ENCODE data around the gene GPSM1.

GPSM1 gene

DNA sequence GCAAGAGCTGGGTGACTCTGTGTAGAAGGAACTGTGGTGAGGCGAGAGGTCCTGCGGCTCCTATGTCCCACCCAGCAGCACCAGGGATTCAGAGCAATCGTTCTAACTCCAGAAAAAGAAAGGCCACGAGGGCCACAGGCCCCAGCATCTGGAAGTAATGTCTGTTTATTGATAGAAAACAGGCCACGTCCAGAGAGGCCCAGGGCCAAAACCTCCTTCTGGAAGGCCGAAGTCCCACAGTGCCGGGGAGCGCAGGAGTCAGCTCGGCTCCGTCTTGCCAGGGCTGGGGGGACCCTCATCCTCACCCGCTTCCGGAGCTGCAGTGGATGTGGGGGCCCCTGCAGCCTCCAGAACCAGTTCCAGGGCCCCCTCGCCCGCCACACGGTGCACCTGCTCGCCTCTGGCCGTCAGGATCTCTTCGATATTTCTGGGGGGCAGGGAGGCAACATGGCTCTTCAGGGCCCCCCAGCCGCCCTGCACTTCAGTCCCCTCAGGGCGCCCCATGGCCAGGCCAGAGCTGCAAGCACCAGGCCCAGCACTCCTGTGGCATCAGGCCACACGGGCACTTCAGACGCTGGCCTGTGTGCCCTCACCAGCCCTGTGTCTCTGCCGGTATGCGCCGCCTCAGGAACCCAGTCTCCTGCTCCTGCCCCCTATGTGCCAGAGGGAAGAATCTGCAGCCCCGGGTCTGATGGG lies 34.6 kb downstream of the GPSM1 start:
- peak; percentile 53 for DNase-seq (ENCODE audit: low read depth)

DNA sequence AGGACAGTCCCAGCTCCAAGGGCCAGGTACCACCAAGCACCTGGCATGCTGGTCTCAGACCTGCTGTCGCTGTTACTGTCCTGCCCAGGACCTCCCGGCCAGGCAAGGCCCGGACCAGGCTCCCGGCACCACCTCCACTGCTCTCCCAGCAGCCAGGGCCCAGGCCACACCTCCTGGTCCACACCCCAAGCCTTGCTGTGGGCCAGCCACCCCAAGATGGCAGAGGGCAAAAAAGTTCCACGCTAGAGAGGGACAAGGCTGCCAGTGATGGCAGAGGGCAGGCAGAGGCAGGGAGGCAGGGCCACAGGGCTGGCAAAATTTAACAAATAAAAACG lies 35.1 kb downstream of the GPSM1 start:
- no peak for DNase-seq (ENCODE audit: low read depth)

DNA sequence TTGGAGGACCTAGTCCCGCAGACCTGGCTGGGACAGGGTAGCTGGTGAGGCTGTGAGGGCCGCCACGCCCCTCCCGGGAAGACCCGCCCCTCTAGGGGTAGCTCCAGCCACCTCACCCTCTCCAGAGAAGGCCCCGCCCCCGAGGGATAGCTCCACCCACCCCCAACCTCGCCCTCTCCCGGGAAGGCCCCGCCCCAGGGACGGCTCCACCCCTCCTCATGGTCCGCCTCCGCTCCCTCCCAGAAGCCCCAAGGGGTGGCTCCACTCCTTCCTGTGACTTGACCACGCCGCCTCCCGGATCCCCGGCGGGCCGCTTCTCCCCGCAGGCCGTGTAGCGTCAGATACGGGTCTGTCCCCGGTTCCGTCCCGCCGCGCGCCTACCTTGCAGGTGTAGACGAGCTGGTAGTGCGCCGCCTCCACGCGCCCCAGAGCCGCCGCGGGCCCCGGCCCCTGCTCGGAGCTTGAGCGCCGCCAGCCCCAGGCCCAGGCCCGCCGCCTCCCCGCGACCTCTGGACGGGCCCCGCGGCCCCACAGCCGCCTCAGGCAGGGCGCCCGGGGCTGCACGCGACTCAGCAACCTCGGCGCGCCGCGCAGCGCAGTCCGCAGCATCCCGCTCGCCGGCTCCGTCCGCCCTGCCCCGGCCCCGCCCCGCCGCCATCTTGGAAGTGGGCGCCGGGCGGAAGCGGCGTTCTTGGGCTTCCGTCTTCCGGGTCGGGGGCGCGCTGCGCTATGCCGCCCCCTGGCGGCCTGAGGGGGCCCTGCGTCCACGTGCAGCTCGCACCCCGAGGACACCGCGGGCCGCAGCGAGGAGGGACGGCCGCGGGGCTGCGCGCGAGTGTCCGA lies 36.0 kb downstream of the GPSM1 start, which contains the start of gene DNLZ:
DNLZ (minus strand) TSS at position 639 of the 843 bp plus-strand sequence; CDS start at position 609, 30 bp downstream.
- peak; percentile 94 for DNase-seq (ENCODE audit: low read depth)

DNA sequence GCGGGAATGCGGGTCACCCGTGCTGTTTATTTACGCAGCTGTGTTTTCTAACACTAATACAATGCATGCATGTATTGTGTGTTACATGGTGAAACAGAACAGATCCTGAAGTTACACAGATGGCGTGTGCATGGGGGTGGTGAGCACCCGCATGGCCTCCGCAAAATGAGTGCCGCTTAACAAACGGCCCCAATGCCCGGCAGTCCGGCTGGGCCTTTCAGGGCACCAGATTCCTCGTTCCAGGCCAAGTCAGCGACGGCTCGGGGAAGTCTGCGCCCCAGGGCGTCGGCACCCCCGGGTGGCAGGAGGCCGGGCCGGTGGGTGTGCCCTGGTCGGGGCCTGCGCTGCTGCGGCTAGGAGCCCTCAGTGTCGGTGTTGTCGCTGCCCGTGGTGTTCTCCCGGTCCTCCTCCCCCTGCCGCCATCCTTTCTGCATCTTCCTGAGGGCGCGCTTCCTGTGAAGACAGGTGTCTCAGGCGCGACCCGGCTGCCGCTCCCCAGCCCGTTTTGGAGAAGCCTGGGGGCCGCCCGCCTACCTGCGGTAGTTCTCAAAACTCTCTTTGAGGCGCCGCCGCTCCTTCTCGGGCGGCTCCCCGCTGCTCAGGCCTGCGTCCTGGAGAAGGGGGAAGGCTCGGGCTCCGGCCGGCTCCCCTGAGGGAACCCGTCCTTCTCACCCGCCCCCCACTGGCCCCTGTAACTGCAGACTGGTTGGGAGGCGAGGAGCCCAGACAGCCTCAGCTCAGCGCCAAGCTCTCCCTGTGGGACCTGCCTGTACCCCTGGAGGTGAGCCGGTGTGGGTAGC lies 36.8 kb downstream of the GPSM1 start:
- no peak for DNase-seq (ENCODE audit: low read depth)

GRCh38 chr9:136364942-136365774 lies 37.8 kb downstream of the GPSM1 start:
- no peak for DNase-seq (ENCODE audit: low read depth)

GRCh38 chr9:136365775-136366222 lies 38.5 kb downstream of the GPSM1 start:
- DNase-seq (ENCODE audit: low read depth), result no peak

- no peak for DNase-seq (ENCODE audit: low read depth)
These were observed 39.5 kb downstream of the GPSM1 start for GRCh38 chr9:136366826-136367225.

DNA sequence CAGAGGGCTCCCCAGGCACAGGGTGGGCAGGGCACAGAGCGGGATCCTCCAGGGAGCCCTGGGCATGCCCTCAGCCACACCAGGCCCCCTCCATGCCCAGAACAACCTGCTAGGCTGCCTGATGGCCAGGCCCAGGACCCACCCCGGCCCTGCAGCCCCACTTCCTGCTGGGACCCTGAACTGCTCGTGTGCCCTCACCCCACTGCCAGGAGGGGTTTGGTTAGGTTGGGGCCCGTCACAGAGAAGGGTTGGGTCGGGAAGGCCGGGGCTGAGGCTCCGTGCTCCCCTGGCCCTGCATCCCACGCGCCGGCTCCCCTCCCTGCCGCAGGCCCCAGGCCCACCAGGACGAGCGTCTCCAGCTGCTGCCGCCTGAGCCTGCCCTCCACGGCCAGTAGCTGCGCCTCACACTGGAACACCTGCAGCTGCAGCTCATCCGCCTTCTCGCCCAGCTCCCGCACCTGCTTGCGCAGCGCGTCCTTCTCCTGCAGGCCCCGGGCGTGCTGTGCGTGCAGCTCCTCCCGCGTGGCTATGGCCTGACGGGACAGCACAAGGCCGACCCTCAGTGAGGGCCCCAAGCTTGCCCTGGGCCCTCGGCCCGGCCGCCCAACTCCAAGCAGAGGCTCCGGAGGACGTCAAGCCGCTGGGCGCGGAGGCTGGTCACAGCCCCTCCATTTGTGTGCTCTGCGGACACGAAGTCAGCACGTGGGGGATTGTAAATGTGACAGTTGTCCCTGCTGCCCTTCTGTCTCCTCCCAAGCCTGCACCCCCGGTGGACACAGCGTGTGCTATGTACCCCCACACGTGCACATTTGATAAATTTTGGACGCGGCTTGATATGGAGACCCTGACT lies 40.2 kb downstream of the GPSM1 start:
- DNase-seq (ENCODE audit: low read depth), result no peak

- DNase-seq (ENCODE audit: low read depth), result no peak
These were observed 40.9 kb downstream of the GPSM1 start for GRCh38 chr9:136368190-136368589.

DNA sequence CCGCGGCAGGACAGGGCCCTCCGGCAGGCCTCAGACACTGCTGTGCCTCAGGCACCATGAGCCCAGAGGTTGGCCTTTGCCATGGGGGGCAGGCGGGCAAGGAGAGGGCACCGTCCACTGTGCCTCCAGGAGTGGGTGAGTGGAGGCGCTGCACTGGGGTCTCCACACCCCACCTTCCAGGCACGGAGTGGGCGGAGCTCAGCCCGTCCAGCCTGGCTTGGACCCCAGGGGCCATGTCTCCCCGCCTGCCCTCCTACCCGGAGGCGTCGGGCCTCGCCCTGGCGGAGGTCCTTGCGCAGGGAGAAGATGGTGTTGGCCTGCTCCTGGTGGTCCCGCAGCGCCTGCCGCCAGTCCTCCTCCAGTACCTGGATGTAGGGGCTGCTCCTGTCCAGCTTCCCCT lies 42.7 kb downstream of the GPSM1 start:
- DNase-seq (ENCODE audit: low read depth), result no peak

- no peak for DNase-seq (ENCODE audit: low read depth)
These were observed 43.6 kb downstream of the GPSM1 start for GRCh38 chr9:136370687-136371532.

- no peak for DNase-seq (ENCODE audit: low read depth)
These were observed 44.2 kb downstream of the GPSM1 start for GRCh38 chr9:136371533-136371880.

GRCh38 chr9:136372006-136372405 lies 44.7 kb downstream of the GPSM1 start:
- DNase-seq (ENCODE audit: low read depth), result no peak

GRCh38 chr9:136372561-136373299 lies 45.4 kb downstream of the GPSM1 start:
- DNase-seq (ENCODE audit: low read depth), result peak; percentile 81

DNA sequence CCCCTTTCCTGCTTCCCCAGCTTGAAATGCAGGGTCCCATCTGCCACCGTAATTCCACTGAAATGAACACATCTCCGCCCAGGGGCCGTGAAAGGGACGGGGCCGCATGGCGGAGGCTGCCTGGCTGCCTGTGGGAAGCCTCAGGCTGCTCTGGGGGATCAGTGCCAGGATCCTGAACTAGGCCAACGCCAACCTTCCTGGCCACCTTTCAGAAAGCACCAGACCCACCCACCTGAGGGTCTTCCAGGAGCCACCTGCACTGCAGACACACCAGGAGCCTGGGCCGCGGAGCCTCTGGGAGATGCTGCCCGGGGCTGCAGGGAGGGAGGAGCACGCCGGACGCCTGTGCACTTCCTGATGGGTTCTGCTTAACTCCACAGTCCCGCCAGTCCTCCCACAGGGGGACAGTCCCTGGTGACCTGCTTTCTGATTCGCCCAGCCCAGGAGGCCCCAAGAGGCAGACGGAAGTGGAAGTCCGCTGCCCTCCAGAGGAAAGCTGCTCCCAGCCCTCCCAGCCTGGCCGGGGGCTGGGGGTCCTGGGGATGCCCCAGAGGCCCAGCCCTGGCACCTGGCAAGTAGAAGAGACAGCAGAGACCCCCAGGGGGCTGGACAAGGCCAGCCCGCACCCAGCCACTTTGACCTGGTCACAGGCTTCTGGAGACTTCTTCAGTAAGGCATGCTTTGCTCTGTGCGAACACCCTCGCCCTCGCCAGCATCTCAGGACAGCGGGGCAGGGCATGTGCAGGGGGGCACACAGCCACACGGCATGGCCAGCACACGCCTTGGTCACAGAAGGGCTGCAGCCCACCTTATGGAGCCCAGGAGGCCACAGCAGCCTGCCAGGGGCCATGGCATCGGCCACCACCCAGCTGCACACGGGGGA lies 46.2 kb downstream of the GPSM1 start, which contains the start of gene CARD9:
CARD9 (minus strand) TSS at position 370 of the 883 bp plus-strand sequence. CDS start 1,591 bp downstream, outside the sequence.
- no peak for DNase-seq (ENCODE audit: low read depth)

DNA sequence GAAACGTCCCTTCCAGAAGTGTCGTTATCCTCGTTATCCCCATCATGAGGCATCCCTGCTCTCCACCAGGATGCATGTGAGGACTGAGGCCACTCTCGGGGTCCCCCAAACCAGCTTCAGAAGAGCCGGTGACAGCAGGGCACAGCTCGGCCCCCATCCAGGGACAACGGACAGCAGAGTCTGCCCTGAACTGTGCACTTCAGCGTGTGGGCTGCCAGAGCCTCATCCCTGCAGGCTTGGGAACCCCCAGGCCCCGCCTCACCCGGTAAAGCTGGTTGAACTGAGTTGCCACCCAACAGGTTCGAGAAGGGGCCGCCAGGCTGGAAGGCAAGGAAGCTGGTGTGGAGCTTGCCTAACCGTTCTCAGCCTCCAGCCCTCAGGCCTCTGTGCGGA lies 46.8 kb downstream of the GPSM1 start:
- no peak for DNase-seq (ENCODE audit: low read depth)

GRCh38 chr9:136375096-136375495 lies 47.8 kb downstream of the GPSM1 start:
- no peak for DNase-seq (ENCODE audit: low read depth)

- no peak for DNase-seq (ENCODE audit: low read depth)
These were observed 49.1 kb downstream of the GPSM1 start for GRCh38 chr9:136376457-136376856.
